ENCODE results near the gene HOXA4.

HOXA4 gene

DNA sequence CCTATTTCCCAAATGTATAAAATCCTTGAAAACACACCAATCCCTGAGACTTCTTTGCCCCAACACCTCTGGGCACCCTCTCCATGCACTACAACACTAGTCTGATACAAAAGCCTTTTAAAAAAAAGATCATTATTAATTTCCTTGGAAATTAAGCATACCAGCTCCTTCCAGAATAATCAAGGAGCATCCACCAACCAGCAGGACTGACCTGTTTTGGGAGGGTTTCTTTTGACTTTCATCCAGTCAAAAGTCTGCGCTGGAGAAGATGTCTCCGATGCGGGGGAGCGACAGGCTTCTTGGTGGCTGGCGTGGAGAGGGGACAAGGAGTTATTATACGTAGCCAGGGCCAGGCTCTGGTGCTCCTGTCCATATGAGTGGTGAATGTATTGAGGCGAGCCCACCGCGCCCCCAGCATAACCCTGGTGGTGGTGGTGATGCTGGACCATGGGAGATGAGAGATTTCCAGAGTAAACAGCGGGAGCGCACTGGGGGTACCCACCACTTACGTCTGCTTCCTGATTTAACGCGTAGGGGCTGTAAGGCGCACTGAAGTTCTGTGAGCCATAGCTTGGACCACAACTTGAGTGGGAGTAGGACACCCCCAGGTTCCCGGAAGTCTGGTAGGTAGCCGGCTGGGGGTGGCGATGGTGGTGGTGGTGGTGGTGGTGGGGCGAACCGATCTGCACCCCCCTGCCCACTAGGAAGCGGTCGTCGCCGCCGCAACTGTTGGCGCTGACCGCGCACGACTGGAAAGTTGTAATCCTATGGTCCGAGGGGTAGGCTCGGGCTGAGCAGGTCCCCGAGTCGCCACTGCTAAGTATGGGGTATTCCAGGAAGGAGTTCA is 35.3 kb downstream of the HOXA4 start:
- no peak overlapping the region for H3K14ac ChIP-seq (ENCODE audit: low read length)
- H2AK5ac ChIP-seq (ENCODE audit: low read depth, low read length) = no peak overlapping the region
- H3K18ac ChIP-seq (ENCODE audit: low read length) = no peak overlapping the region
- no peak overlapping the region for H2BK120ac ChIP-seq (ENCODE audit: low read depth, low read length)
- peak; percentile 14 for DNase-seq (ENCODE audit: low spot score)
- no peak overlapping the region for H3K4ac ChIP-seq (ENCODE audit: low read length)
- peak overlapping the region; percentile 90 for H2AFZ ChIP-seq (ENCODE audit: low read length)
- H2BK5ac ChIP-seq (ENCODE audit: low read length) = no peak overlapping the region
- peaks cover 0 to 3% of the 10 kb centered on the region in 2 donors for H3K9me3 ChIP-seq (replicated peaks in 1 of 2; ENCODE audit: control insufficient read depth in 2 of 2, insufficient read depth in 1 of 2, low read depth in 1 of 2, low read length in 2 of 2)
- H4K91ac ChIP-seq (ENCODE audit: low read depth, low read length, poor library complexity) = no peak overlapping the region
- no peak overlapping the region for H2BK12ac ChIP-seq (ENCODE audit: low read length)
- H3K79me1 ChIP-seq (ENCODE audit: low read depth, low read length) = no peaks in the 10 kb centered on the region
- H4K8ac ChIP-seq (ENCODE audit: low read depth, low read length) = no peak overlapping the region
- H3K9ac ChIP-seq (ENCODE audit: low read depth, low read length, poor library complexity) = no peak overlapping the region
- H3K4me1 ChIP-seq (ENCODE audit: control insufficient read depth in 2 of 2, insufficient read depth in 1 of 2, low read depth in 1 of 2, low read length in 2 of 2) = no peaks in the 10 kb centered on the region
- no peak overlapping the region for H2BK15ac ChIP-seq (ENCODE audit: low read length)
- peaks cover 41 to 99% (median 94%) of the 10 kb centered on the region in 3 experiments for H3K27me3 ChIP-seq (ENCODE audit: control insufficient read depth in 3 of 3, insufficient read depth in 3 of 3, low read depth in 1 of 3, low read length in 3 of 3)
- no peak overlapping the region for H3K27ac ChIP-seq (replicated peaks; ENCODE audit: low read length)
- no peak overlapping the region for H3K4me3 ChIP-seq (ENCODE audit: low read length in 2 of 2)
- no CpG with 5 or more reads among the region's 33 CpGs for WGBS, 2 donors (ENCODE audit: extremely low coverage in 2 of 2, insufficient read length in 2 of 2, insufficient replicate concordance in 1 of 2)
- no peak overlapping the region for H3K23ac ChIP-seq (ENCODE audit: low read depth, low read length, poor library complexity)
- no peak overlapping the region for H3K4me2 ChIP-seq (ENCODE audit: insufficient read depth, low read length, poor library complexity, severe bottlenecking)
- no peaks in the 10 kb centered on the region for H3K36me3 ChIP-seq (replicated peaks in 1 of 2; ENCODE audit: control insufficient read depth in 2 of 2, insufficient read depth in 2 of 2, low read length in 2 of 2)

DNA sequence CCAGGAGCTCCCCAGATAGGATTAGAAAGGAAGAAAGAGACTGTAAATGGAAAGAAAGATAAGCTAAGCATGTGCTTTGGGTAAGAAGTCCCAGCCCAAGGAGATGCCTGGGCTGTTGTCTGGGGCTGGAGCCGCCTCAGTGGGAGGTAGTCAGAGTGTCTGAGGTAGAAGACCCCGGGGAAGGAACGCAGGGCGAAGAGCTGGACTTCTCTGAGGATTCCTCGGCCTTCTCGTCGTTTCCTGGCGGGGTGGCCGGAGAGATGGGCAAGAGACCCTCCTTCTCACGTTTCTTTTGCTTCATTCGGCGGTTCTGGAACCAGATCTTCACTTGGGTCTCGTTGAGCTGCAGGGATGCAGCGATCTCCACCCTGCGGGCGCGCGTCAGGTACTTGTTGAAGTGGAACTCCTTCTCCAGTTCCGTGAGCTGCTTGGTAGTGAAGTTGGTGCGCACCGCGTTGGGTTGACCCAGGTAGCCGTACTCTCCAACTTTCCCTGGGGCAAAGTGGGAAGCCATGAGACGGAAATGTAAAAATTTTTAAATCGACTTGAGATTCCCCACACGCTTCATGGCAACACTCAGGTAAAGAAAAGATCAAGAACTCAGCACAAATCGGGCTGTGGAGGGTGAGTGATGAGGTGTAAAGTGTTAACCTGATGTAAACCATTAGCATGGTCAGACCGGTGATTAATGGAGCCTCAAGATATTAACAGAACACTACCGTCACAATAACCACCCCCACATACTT is 36.1 kb downstream of the HOXA4 start:
- Histone ChIP-seq H4K91ac (ENCODE audit: low read depth, low read length, poor library complexity) (no peak overlapping the region), H2BK120ac (ENCODE audit: low read depth, low read length) (no peak overlapping the region), H3K18ac (ENCODE audit: low read length) (no peak overlapping the region), H2BK12ac (ENCODE audit: low read length) (no peak overlapping the region), H3K23ac (ENCODE audit: low read depth, low read length, poor library complexity) (peak overlapping the region; percentile 3), H2BK15ac (ENCODE audit: low read length) (no peak overlapping the region), H3K4me2 (ENCODE audit: insufficient read depth, low read length, poor library complexity, severe bottlenecking) (no peak overlapping the region), H2BK5ac (ENCODE audit: low read length) (no peak overlapping the region), H3K9me3 (replicated peaks in 1 of 2; ENCODE audit: control insufficient read depth in 2 of 2, insufficient read depth in 1 of 2, low read depth in 1 of 2, low read length in 2 of 2) (peaks cover 2 to 3% of the 10 kb centered on the region in 2 donors), H3K27me3 (ENCODE audit: control insufficient read depth in 3 of 3, insufficient read depth in 3 of 3, low read depth in 1 of 3, low read length in 3 of 3) (peaks cover 43 to 98% (median 96%) of the 10 kb centered on the region in 3 experiments), H3K4me1 (ENCODE audit: control insufficient read depth in 2 of 2, insufficient read depth in 1 of 2, low read depth in 1 of 2, low read length in 2 of 2) (no peaks in the 10 kb centered on the region), H4K8ac (ENCODE audit: low read depth, low read length) (no peak overlapping the region), H3K36me3 (replicated peaks in 1 of 2; ENCODE audit: control insufficient read depth in 2 of 2, insufficient read depth in 2 of 2, low read length in 2 of 2) (no peaks in the 10 kb centered on the region), H3K9ac (ENCODE audit: low read depth, low read length, poor library complexity) (no peak overlapping the region), H3K79me1 (ENCODE audit: low read depth, low read length) (no peaks in the 10 kb centered on the region), H3K14ac (ENCODE audit: low read length) (no peak overlapping the region), H2AK5ac (ENCODE audit: low read depth, low read length) (no peak overlapping the region), H3K27ac (replicated peaks; ENCODE audit: low read length) (no peak overlapping the region), H3K4me3 (ENCODE audit: low read length in 2 of 2) (no peak overlapping the region), H3K4ac (ENCODE audit: low read length) (no peak overlapping the region), H2AFZ (ENCODE audit: low read length) (no peak overlapping the region)
- no CpG with 5 or more reads among the region's 29 CpGs for WGBS, 2 donors (ENCODE audit: extremely low coverage in 2 of 2, insufficient read length in 2 of 2, insufficient replicate concordance in 1 of 2)
- peak; percentile 6 for DNase-seq (ENCODE audit: low spot score)

DNA sequence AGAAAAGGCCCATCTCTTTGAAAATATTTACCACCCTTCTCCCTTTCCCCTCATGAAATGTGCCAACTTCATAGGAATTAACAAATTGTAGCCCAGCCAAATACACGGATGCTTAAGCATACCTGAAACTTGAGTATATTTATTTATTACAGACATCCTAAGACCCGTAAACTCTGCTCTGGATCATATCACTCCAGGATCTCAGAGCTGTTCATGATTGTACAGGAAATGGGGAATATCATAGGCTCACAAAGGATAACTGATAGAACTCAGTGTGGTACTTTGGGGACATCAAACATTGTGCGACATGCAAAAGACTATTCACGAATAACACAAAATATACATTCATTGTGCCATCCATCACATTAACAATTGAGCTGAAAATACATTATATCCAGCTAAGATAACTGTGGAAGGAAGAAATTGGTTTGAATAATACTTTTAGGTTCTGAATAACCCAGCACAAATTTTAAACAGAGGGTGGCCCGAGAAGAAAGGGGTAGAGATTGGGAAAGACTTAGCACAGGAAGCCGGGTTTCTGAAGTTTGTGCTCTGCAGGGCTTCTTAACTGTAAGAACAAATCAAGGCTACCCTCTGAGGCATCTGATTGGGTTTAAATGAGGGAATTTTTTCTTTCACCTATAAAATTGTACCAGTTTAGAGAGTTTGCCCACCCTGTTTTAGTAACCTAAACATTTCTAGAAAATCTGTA is 37.2 kb downstream of the HOXA4 start:
- no peaks in the 10 kb centered on the region for H3K4me1 ChIP-seq (ENCODE audit: control insufficient read depth in 2 of 2, insufficient read depth in 1 of 2, low read depth in 1 of 2, low read length in 2 of 2)
- no peak overlapping the region for H2AK5ac ChIP-seq (ENCODE audit: low read depth, low read length)
- peak; percentile 2 for DNase-seq (ENCODE audit: low spot score)
- no peak overlapping the region for H3K14ac ChIP-seq (ENCODE audit: low read length)
- H3K9ac ChIP-seq (ENCODE audit: low read depth, low read length, poor library complexity) = no peak overlapping the region
- no peak overlapping the region for H2BK12ac ChIP-seq (ENCODE audit: low read length)
- no peak overlapping the region for H2BK5ac ChIP-seq (ENCODE audit: low read length)
- WGBS, 2 donors (ENCODE audit: extremely low coverage in 2 of 2, insufficient read length in 2 of 2, insufficient replicate concordance in 1 of 2) = no CpG with 5 or more reads among the region's 6 CpGs
- no peak overlapping the region for H3K4ac ChIP-seq (ENCODE audit: low read length)
- no peak overlapping the region for H2BK15ac ChIP-seq (ENCODE audit: low read length)
- H4K8ac ChIP-seq (ENCODE audit: low read depth, low read length) = no peak overlapping the region
- H3K27ac ChIP-seq (replicated peaks; ENCODE audit: low read length) = no peak overlapping the region
- no peak overlapping the region for H2BK120ac ChIP-seq (ENCODE audit: low read depth, low read length)
- H3K36me3 ChIP-seq (replicated peaks in 1 of 2; ENCODE audit: control insufficient read depth in 2 of 2, insufficient read depth in 2 of 2, low read length in 2 of 2) = no peaks in the 10 kb centered on the region
- H2AFZ ChIP-seq (ENCODE audit: low read length) = no peak overlapping the region
- peaks cover 37 to 96% (median 86%) of the 10 kb centered on the region in 3 experiments for H3K27me3 ChIP-seq (ENCODE audit: control insufficient read depth in 3 of 3, insufficient read depth in 3 of 3, low read depth in 1 of 3, low read length in 3 of 3)
- peaks cover 3 to 6% of the 10 kb centered on the region in 2 donors for H3K9me3 ChIP-seq (replicated peaks in 1 of 2; ENCODE audit: control insufficient read depth in 2 of 2, insufficient read depth in 1 of 2, low read depth in 1 of 2, low read length in 2 of 2)
- no peaks in the 10 kb centered on the region for H3K79me1 ChIP-seq (ENCODE audit: low read depth, low read length)
- no peak overlapping the region for H3K4me3 ChIP-seq (ENCODE audit: low read length in 2 of 2)
- no peak overlapping the region for H4K91ac ChIP-seq (ENCODE audit: low read depth, low read length, poor library complexity)
- no peak overlapping the region for H3K18ac ChIP-seq (ENCODE audit: low read length)
- no peak overlapping the region for H3K4me2 ChIP-seq (ENCODE audit: insufficient read depth, low read length, poor library complexity, severe bottlenecking)
- no peak overlapping the region for H3K23ac ChIP-seq (ENCODE audit: low read depth, low read length, poor library complexity)

DNA sequence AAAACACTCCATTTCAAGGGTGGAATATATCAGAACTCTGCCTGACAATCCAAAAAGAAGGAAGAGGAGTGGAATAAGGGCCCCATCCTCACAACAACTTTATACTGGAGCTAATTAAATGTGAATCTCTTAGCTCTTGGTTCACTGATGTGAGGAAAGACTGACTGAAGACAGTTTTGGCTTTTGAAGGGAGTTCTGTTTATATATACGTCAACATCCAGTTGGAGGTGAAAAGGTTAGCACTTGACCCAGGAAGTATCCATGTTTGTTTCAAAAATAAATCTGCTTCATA is 37.8 kb downstream of the HOXA4 start:
- DNase-seq (ENCODE audit: low spot score) = no peak
- Histone ChIP-seq H4K91ac (ENCODE audit: low read depth, low read length, poor library complexity) (no peak overlapping the region), H3K4me2 (ENCODE audit: insufficient read depth, low read length, poor library complexity, severe bottlenecking) (no peak overlapping the region), H3K4me1 (ENCODE audit: control insufficient read depth in 2 of 2, insufficient read depth in 1 of 2, low read depth in 1 of 2, low read length in 2 of 2) (no peaks in the 10 kb centered on the region), H3K23ac (ENCODE audit: low read depth, low read length, poor library complexity) (no peak overlapping the region), H3K36me3 (replicated peaks in 1 of 2; ENCODE audit: control insufficient read depth in 2 of 2, insufficient read depth in 2 of 2, low read length in 2 of 2) (no peaks in the 10 kb centered on the region), H3K4ac (ENCODE audit: low read length) (no peak overlapping the region), H3K79me1 (ENCODE audit: low read depth, low read length) (no peaks in the 10 kb centered on the region), H3K18ac (ENCODE audit: low read length) (no peak overlapping the region), H3K9me3 (replicated peaks in 1 of 2; ENCODE audit: control insufficient read depth in 2 of 2, insufficient read depth in 1 of 2, low read depth in 1 of 2, low read length in 2 of 2) (peaks cover 3 to 10% of the 10 kb centered on the region in 2 donors), H2BK120ac (ENCODE audit: low read depth, low read length) (no peak overlapping the region), H2BK12ac (ENCODE audit: low read length) (no peak overlapping the region), H2BK5ac (ENCODE audit: low read length) (no peak overlapping the region), H4K8ac (ENCODE audit: low read depth, low read length) (no peak overlapping the region), H2BK15ac (ENCODE audit: low read length) (no peak overlapping the region), H3K4me3 (ENCODE audit: low read length in 2 of 2) (no peak overlapping the region), H3K27ac (replicated peaks; ENCODE audit: low read length) (no peak overlapping the region), H2AK5ac (ENCODE audit: low read depth, low read length) (no peak overlapping the region), H3K14ac (ENCODE audit: low read length) (no peak overlapping the region), H3K9ac (ENCODE audit: low read depth, low read length, poor library complexity) (no peak overlapping the region), H2AFZ (ENCODE audit: low read length) (no peak overlapping the region), H3K27me3 (ENCODE audit: control insufficient read depth in 3 of 3, insufficient read depth in 3 of 3, low read depth in 1 of 3, low read length in 3 of 3) (peaks cover 36 to 96% (median 83%) of the 10 kb centered on the region in 3 experiments)
- WGBS, 2 donors (ENCODE audit: extremely low coverage in 2 of 2, insufficient read length in 2 of 2, insufficient replicate concordance in 1 of 2) = no CpG with 5 or more reads among the region's 1 CpG

Data from neuronal stem cell (in vitro differentiated cells).